SKM-1 treated with dmso at 0.1 percent for 144 hours (cell line): ENCODE data around the gene VPS29.

ENCODE experiments used
- DNase-seq: peaks from one replicate; lab custom pipeline; 2025; ENCODE audit not compliant: unreplicated experiment; lab: John Stamatoyannopoulos, UW

Gene VPS29

DNA sequence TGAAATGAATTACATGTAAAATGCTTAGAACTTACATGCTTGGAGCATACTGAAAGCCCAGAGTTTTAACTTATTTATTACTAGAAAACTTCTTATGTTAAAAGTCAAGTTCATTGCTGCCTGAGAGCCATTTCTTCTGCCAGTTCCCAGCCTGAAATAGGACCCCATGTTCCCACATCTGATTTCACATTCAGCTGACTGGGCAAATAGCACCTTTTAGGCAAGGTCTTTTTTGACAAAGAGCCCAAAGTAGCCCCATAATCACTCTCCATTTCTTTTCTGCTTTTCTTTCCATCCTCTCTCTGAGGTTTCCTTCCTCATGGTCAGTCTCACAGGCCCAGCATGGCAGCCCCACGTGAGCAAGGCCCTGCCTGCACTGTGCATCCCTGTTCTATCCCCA lies 50.6 kb downstream of the VPS29 start:
- no peak for DNase-seq

DNA sequence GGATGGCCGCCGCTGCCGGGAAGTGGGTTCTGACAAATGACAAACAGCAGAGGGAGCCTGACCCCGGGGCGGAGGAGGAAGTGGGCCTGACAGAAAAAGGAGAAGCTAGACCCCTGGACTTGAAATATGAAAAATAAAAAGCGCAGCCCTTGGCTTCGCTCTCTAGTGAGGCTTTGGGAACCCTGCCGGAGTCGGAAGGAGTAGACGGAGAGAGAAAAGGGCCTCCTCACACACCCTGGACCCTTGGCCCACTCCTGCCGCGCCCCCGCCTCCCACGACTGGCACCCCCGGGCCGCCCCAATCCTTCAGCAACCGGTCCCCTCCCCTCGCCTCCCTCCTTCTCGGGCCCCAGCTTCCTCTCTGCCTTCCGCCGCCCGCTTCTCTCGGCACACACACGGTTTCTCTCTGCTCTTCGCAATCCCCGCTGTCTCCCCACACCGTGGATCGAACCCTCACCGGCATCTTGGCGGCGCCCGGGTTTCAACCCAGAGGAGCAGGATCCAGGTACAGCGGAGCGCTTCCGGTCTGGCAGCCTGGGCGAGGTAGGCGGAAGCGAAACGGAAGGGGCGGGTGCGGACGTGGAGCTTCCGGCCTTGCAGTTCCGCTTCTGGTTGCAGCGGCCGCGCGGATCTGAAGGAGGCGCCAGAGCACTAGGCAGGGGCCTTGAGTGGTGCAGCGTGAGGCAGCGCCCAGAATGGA lies 52.0 kb downstream of the VPS29 start, which contains the start of gene ARPC3:
Gene ARPC3 (minus strand): TSS at position 539 of the 699 bp plus-strand sequence. CDS start 77 bp downstream, at position 462.
- peak; percentile 80 for DNase-seq

DNA sequence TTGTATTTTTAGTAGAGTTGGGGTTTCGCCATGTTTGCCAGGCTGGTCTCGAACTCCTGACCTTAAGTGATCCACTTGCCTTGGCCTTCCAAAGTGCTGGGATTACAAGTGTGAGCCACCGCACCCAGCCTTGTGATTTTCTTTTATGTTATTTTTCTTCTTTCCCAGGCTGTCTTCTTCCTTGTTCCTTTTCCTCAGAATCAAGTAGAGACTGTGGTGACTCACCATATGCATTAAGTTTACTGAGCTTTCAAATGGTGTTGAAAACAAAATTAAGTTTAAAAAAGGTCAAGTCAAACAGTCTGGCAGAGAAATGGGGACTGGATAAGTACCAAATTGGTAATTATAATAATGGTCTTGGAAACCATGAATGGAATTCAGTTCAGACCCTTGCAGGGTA lies 57.5 kb downstream of the VPS29 start:
- DNase-seq: no peak
